GM12878 (cell line): ENCODE measurements around the gene GMNN. TPM values are rescaled to one million over a fixed set of nuclear protein-coding genes. Genes with fewer than 3 reads are reported as not detected.

ENCODE experiments used
- CBFB ChIP-seq: IDR thresholded peaks from 2 replicates; pipeline ENCODE4 v1.6.1; 2016; ENCODE audit warnings: antibody characterized with exemption, low read depth
- CHD2 ChIP-seq: IDR thresholded peaks from 2 replicates; pipeline ENCODE4 v1.6.1; 2011; ENCODE audit warnings: low read depth, low read length, improper control_type of control experiment, borderline replicate concordance
- E2F8 ChIP-seq: fragments of 450-650 bp; IDR thresholded peaks from 2 replicates; pipeline ENCODE4 v1.6.1; 2018; ENCODE audit warnings: mild to moderate bottlenecking, low read depth, moderate library complexity; ENCODE audit not compliant: partially characterized antibody
- EED ChIP-seq: sonication (generic); IDR thresholded peaks from 2 replicates; pipeline ENCODE4 v1.6.1; 2016; ENCODE audit warnings: antibody characterized with exemption, low read depth
- ESRRA ChIP-seq: IDR thresholded peaks from 2 replicates; pipeline ENCODE4 v1.6.1; 2012; ENCODE audit warnings: mild to moderate bottlenecking, low read length, improper control_type of control experiment
- FOXK2 ChIP-seq: fragments of 450-650 bp; IDR thresholded peaks from 2 replicates; pipeline ENCODE4 v1.6.1; 2017; ENCODE audit warnings: mild to moderate bottlenecking, moderate library complexity
- GABPA ChIP-seq: IDR thresholded peaks from 2 replicates; pipeline ENCODE4 v1.6.1; 2014; ENCODE audit warnings: antibody characterized with exemption, low read depth, mild to moderate bottlenecking, inconsistent platforms
- KAT2A ChIP-seq: conservative IDR thresholded peaks from 2 replicates; pipeline ENCODE4 v1.6.1; 2011; ENCODE audit warnings: low read depth, low read length; ENCODE audit not compliant: control insufficient read depth
- MEF2B ChIP-seq: fragments of 450-650 bp; IDR thresholded peaks from 2 replicates; pipeline ENCODE4 v1.6.1; 2018; ENCODE audit warnings: mild to moderate bottlenecking, moderate library complexity; ENCODE audit not compliant: partially characterized antibody, poor library complexity, severe bottlenecking
- MLLT1 ChIP-seq: fragments of 450-650 bp; IDR thresholded peaks from 2 replicates; pipeline ENCODE4 v1.6.1; 2016; ENCODE audit warnings: mild to moderate bottlenecking
- NFIC ChIP-seq: IDR thresholded peaks from 2 replicates; pipeline ENCODE4 v1.6.1; 2012; ENCODE audit warnings: low read depth, mild to moderate bottlenecking, inconsistent platforms, low read length, moderate library complexity
- NFYA ChIP-seq: IDR thresholded peaks from 2 replicates; pipeline ENCODE4 v1.6.1; 2011; ENCODE audit warnings: low read depth, mild to moderate bottlenecking, low read length, improper control_type of control experiment, borderline replicate concordance
- NKRF ChIP-seq: fragments of 450-650 bp; conservative IDR thresholded peaks from 2 replicates; pipeline ENCODE4 v1.6.1; 2017; ENCODE audit warnings: mild to moderate bottlenecking, moderate library complexity
- NR2C1 ChIP-seq: fragments of 450-650 bp; IDR thresholded peaks from 2 replicates; pipeline ENCODE4 v1.6.1; 2017; ENCODE audit warnings: antibody characterized with exemption, mild to moderate bottlenecking, moderate library complexity
- NR2F1 ChIP-seq: fragments of 450-650 bp; conservative IDR thresholded peaks from 2 replicates; pipeline ENCODE4 v1.6.1; 2017; ENCODE audit warnings: mild to moderate bottlenecking
- RAD21 ChIP-seq: IDR thresholded peaks from 2 replicates; pipeline ENCODE4 v1.6.1; 2011; ENCODE audit warnings: mild to moderate bottlenecking, low read depth, low read length, moderate library complexity; ENCODE audit not compliant: insufficient read depth
- RFX5 ChIP-seq: IDR thresholded peaks from 2 replicates; pipeline ENCODE4 v1.6.1; 2011; ENCODE audit warnings: low read depth, low read length, improper control_type of control experiment
- SIN3A ChIP-seq: IDR thresholded peaks from 2 replicates; pipeline ENCODE4 v1.6.1; 2012; ENCODE audit warnings: low read depth, low read length, improper control_type of control experiment
- SMAD5 ChIP-seq: IDR thresholded peaks from 2 replicates; pipeline ENCODE4 v1.6.1; 2016; ENCODE audit warnings: antibody characterized with exemption, low read depth
- TAF1 ChIP-seq: IDR thresholded peaks from 2 replicates; pipeline ENCODE4 v1.6.1; 2011; ENCODE audit warnings: mild to moderate bottlenecking, low read depth, low read length, borderline replicate concordance
- TBL1XR1 ChIP-seq: IDR thresholded peaks from 2 replicates; pipeline ENCODE4 v1.6.1; 2012; ENCODE audit warnings: low read depth, low read length, improper control_type of control experiment
- YY1 ChIP-seq: IDR thresholded peaks from 2 replicates; pipeline ENCODE4 v1.6.1; 2011; ENCODE audit warnings: low read depth, mild to moderate bottlenecking, low read length
- ZBTB11 ChIP-seq: fragments of 450-650 bp; formaldehyde crosslinking; IDR thresholded peaks from 2 replicates; pipeline ENCODE4 v1.5.0; 2022; ENCODE audit warnings: mild to moderate bottlenecking, missing genetic modification characterization
- ZNF274 ChIP-seq: IDR thresholded peaks from one replicate; pipeline ENCODE4 v1.8.0; 2011; ENCODE audit not compliant: insufficient read length, insufficient read depth
- polyA plus RNA-seq, 11 experiments: library from polyadenylated mRNA; depleted of rRNA in 4 of 11; unstranded in 6 of 11; stranded (reverse) in 5 of 11; fragments of >200 nt; fragmentation: Nextera tagmentation in 4 of 11; fragmentation: Illumina TruSeq in 1 of 11; extraction: Ambion mirVana in 4 of 11; extraction: Trizol in 1 of 11; gene quantifications; 1 replicate in 1 of 11; 2 replicates in 10 of 11; pipeline versions ENCODE4 v1.2.1 to v1.2.3, GENCODE V29; 2011 to 2016; ENCODE audit warnings: inconsistent platforms in 2 of 11, missing spikeins in 2 of 11, low read depth in 1 of 11
- total RNA-seq, 4 experiments: library from RNA; depleted of rRNA in 3 of 4; stranded (reverse); fragments of >200 nt in 3 of 4; fragmentation: Illumina TruSeq in 1 of 4; extraction: Trizol in 1 of 4; gene quantifications; 2 replicates each; pipeline versions ENCODE4 v1.2.1 to v1.2.3, GENCODE V29; 2013 to 2021

Gene GMNN
- total and polyA plus RNA-seq, 10 of the 15 experiments (the other 5 are each of a cell fraction or from before 2014, with no cell fraction given): 51.9 to 153 (median 105) TPM

DNA sequence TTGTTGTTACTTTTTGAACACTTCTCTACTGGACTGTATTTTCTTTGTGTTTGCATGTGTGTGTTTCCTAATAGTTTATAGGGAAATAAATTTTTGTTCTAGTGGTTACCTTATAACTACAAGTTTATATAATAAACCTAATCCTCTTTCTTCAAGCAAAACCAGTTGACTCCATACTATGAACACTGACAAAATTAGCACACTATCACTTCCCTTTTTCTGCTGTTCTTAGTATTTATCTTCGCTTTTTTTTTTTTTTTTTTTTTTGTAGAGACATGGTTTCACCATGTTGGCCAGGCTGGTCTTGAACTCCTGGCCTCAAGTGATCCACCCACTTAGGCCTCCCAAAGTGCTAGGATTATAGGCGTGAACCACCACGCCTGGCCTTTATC lies 30.8 kb upstream of the GMNN start (continued):
- no peak for TF ChIP-seq YY1
- TF ChIP-seq CBFB: no peak
- peak; percentile 12; the same call in 1 of the 2 replicates for TF ChIP-seq NFIC
- TF ChIP-seq NR2F1: no peak
- TF ChIP-seq ZBTB11 (CRISPR knock-in tag): no peak
- TF ChIP-seq FOXK2: no peak
- TF ChIP-seq SIN3A: no peak
- no peak for TF ChIP-seq SMAD5
- TF ChIP-seq E2F8: no peak
- TF ChIP-seq KAT2A: no peak
- 0 out of 2 replicates have a peak, but pooled peaks have one; percentile 3 for TF ChIP-seq GABPA
- TF ChIP-seq TAF1: no peak
- no peak for TF ChIP-seq NFYA
- no peak for TF ChIP-seq CHD2
- no peak for TF ChIP-seq NKRF
- TF ChIP-seq EED: no peak
- no peak for TF ChIP-seq RFX5
- no peak for TF ChIP-seq NR2C1
- TF ChIP-seq TBL1XR1: no peak
- no peak for TF ChIP-seq MLLT1
- no peak for TF ChIP-seq ESRRA
- TF ChIP-seq MEF2B: peak; percentile 71
- no peak for TF ChIP-seq RAD21
- TF ChIP-seq ZNF274: no peak
